T follicular helper cell (primary cell): ENCODE data around the gene NGEF.

Source experiments
- DNase-seq: peaks from one replicate; pipeline ENCODE4 v3.0.0-alpha.2; 2020; ENCODE audit warnings: low read depth

The NGEF gene

GRCh38 chr2:233044974-233045605, 32.0 kb upstream of the NGEF start:
- no peak for DNase-seq

GRCh38 chr2:233042549-233042948, 29.5 kb upstream of the NGEF start:
- DNase-seq = no peak

DNA sequence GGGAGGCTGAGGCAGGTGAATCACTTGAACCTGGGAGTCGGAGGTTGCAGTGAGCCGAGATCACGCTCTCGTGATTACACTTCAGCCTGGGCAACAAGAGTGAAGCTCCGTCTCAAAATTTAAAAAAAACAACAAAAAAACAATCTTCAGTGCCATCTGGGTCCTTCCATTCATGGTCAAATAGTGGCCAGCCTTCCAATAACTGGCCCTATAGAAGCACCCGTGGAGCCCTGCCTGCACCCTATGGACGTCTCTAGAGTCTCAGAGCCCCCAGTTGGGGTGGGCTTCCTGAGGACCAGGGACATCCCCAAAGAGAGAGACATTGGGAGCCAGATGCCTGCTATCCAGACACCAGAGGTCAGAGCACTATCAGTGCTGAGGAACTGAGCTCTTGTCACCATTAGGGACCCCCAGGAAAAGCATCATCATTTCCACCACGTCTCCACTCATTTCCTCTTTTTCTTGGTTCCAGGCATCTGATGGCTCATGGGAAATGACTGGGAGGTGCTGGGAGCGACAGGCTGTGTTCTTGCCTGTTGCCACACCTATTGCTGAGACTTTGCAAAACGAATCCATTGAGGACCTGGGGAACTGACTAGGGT, 28.8 kb upstream of the NGEF start:
- no peak for DNase-seq

DNA sequence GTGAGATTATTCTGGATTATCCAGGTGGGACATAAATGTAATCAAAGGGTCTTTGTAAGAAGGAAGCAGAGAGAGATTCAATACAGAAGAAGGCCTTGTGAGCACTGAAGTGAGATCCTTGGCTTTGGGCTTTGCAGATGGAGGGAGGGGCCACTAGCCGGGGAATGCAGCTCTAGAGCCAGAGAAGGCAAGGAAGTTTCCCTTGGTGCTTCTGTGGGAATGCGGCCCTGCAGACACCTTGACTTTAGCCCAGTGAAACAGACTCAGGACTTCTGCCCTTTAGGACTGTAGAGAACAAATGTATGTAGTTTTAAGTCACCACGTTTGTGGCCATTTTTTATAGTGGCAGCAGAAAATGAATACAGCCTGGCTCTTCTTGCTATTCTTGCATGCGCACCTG, 27.5 kb upstream of the NGEF start:
- no peak for DNase-seq

DNA sequence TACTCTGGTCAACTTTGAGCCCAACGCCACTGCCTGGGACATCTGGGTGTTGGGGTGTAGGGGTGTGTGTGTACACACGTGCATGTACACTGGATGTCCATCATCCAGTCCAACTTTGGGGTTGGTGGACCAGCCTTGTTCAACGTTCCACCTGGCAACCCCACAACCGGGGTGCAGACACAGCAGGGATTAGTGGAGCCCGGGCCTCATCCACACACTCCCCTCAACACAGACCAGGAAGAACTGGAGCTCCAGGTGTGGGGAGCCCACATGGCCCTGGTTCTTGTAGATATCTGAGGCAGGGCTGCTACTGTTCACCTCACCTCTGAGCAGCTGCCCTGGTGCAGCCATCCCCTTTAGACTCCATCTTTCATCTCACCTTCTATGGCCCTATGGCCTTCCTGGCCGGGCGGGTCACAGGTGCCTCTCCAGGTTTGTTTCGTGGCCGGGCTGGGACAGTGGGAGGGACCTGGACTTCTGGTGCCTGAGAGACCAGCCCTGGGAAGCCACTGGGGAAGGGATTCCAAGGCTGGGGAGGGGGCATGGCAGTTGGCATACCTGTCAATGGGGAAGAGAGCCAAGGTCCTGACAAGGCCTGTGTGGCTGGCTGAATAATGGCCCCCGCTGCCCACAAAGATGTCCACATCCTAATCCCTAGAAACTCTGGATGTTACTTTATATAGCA, 26.9 kb upstream of the NGEF start:
- no peak for DNase-seq

- no peak for DNase-seq
These were observed 26.3 kb upstream of the NGEF start for GRCh38 chr2:233039212-233039845.

DNA sequence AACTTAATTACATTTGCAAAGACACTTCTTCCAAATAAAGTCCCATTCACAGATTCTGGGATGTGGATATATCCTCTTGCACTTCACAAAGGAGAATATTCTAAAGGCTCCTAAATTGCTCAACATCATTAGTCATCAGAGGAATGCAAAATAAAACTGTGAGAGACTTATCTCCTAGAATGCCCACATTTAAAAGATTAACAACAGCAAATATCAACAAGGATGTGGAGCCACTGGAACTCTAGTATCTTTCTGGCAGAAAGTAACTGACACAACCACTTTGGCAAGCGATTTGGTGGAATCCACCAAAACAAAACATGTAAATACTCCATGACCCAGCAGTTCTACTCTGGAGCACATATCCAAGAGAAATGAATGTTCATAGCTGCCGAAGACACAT, 24.0 kb upstream of the NGEF start:
- DNase-seq = no peak

DNA sequence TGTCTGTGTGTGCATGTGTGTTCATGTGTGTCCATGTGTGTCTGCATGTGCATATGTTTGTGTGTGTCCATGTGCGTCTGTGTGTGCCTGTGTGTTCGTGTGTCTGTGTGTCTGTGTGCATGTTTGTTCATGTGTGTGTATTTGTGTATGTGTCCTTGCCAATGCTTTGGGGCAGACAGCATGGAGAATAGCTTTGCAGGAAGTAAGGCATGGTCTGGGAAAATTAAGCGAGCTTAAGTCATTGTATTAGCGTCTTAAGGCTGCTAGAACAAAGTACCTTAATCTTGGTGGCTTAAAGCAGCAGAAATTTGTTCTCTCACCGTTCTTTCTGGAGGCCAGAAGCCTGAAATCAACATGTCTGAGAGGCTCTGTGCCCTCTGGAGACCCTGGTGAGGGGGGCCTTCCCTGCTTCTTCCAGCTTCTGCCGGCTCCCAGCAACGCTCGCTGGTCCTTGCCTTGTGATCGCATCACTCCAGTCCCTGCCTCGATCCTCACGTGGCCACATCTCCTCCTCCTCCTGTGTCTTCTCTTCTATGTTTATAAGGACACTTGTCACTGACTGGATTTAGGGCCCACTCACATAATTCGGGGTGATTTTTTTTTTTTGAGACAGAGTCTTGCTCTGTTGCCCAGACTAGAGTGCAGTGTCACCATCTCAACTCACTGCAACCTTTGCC, 23.2 kb upstream of the NGEF start:
- DNase-seq = no peak

DNA sequence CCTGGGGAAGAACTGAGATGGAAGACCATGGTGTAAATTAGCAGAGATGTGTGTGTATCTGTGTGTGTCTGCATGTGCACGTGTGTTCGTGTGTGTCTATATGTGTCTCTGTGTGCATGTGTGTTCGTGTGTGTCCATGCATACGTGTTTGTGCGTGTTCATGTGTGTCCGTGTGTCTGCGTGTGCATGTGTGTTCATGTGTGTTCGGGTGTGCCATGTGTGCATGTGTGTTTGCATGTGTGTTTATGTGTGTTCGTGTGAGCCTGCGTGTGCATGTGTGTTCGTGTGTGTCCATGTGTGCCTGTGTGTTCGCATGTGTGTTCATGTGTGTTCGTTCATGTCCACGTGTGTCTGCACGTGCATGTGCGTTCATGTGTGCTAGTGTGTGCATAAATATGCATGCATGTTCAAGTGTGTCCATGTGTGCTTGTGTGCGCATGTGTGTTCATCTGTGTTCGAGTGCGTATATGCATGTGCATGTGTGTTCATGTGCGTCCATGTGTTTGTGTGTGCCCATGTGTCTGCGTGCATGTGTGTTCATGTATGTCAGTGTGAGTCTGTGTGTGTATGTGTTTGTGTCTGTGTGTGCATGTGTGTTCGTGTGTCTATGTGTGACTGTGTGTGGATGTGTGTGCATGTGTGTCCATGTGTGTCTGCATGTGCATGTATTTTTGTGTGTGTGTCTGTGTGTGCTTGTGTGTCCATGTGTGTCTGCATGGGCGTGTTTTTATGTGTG, 22.5 kb upstream of the NGEF start:
- DNase-seq = no peak

- no peak for DNase-seq
These were observed 21.2 kb upstream of the NGEF start for GRCh38 chr2:233034091-233034882.

GRCh38 chr2:233033672-233034071, 20.6 kb upstream of the NGEF start:
- no peak for DNase-seq

DNA sequence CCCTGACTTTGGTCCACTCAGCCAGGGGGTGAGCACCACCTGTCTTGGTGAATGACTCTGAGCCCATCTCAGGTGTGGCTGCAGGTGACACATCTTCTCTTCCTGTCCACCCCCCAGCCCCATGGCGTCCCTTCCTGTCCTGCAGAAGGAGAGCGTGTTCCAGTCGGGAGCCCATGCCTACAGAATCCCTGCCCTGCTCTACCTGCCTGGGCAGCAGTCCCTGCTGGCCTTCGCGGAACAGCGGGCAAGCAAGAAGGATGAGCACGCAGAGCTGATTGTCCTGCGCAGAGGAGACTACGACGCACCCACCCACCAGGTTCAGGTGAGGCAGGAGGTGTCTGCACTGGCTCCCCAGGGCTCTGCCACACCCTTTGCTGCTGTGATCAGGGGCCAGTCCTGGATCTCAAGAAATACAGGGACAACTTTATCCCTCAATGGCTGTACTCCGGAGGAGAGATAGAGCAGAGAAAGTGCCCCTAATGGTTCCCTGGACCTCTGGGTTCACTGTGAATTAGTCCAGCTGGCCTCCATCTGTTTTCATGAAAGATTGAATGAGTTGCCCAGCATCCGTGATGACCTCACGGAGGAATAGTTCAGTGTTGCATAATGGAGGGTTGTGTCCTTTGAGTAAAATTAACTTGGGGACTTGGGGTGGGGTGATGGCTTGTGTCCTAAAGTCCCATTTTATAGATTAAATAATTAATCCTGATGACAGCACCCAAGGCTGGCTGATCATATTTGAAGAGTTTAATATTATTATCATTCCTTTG, 19.7 kb upstream of the NGEF start, which contains the start of gene NEU2:
NEU2 (plus strand) TSS at position 122 of the 770 bp plus-strand sequence; CDS start at position 122, 0 bp downstream.
- DNase-seq = no peak

GRCh38 chr2:233031556-233032500, 18.8 kb upstream of the NGEF start:
- no peak for DNase-seq

DNA sequence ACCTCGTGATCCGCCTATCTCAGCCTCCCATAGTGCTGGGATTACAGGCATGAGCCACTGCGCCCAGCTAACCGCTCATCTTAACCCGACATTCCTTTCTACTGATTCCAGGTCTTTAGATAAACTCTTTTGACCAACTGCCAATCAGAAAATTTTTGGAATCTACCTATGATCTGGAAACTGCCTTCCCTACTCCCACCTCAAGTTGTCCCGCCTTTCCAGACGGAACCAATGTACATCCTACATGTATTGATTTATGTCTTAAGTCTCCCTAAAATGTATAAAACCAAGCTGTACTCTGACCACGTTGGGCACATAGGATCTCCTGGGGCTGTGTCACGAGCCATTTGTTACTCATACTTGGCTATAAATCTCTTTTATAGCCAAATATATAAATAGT, 16.3 kb upstream of the NGEF start:
- no peak for DNase-seq

DNA sequence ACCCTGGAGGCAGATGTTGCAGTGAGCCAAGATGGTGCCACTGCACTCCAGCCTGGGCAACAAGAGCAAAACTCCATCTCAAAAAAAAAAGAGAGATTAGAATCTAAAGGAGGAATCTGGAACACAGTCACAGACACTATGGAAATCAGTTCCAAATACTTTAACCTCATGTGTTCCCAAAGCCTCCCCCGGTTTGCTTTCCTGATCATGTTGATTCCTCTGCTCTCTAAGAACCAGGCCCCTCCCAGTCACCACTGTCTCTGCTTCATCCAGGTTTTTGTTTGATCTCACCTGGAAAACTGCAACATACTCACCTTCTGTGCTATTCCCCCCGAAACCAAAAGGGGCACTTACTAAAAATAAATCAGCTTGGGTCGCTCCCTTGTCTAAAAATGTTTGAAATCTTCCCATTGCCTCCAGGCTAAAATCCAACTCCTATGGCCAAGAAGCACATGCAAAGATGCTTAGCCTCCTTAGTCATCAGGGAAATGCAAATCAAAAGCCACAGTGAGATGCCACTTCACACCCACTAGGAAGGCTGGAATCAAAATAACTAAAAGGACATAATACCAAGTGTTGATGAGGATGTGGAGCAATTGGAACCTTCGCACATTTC, 13.2 kb upstream of the NGEF start:
- DNase-seq = no peak

GRCh38 chr2:233025706-233026105, 12.7 kb upstream of the NGEF start:
- no peak for DNase-seq

GRCh38 chr2:233023761-233024410, 10.8 kb upstream of the NGEF start:
- no peak for DNase-seq
